Skeletal muscle cell (primary cell): ENCODE results near the gene AVL9.

ENCODE experiments used
- DNase-seq: peaks from one replicate; pipeline ENCODE4 v3.0.0-alpha.2; 2010; ENCODE audit warnings: low read depth
- H3K4me3 ChIP-seq: 2 replicates; pipeline ENCODE4 v1.5.1; 2011; ENCODE audit warnings: low read depth, mild to moderate bottlenecking, control low read depth, low read length, moderate library complexity

The AVL9 gene

GRCh38 chr7:32525839-32526238 is 30.6 kb downstream of the AVL9 start:
- H3K4me3 ChIP-seq = no peak overlapping the region
- no peak for DNase-seq

GRCh38 chr7:32531402-32531801 is 36.1 kb downstream of the AVL9 start:
- H3K4me3 ChIP-seq = no peak overlapping the region
- DNase-seq = no peak

GRCh38 chr7:32532086-32532485 is 36.8 kb downstream of the AVL9 start:
- no peak for DNase-seq

GRCh38 chr7:32532716-32533115 is 37.4 kb downstream of the AVL9 start:
- H3K4me3 ChIP-seq = no peak overlapping the region
- no peak for DNase-seq

More at GRCh38 chr7:32532086-32532485, 36.8 kb downstream of the AVL9 start:
- no peak overlapping the region for H3K4me3 ChIP-seq

- DNase-seq = no peak
- no peak overlapping the region for H3K4me3 ChIP-seq
These were observed 38.2 kb downstream of the AVL9 start for GRCh38 chr7:32533276-32534029.

GRCh38 chr7:32535162-32535702 is 39.9 kb downstream of the AVL9 start:
- H3K4me3 ChIP-seq = no peak overlapping the region
- no peak for DNase-seq

- H3K4me3 ChIP-seq = no peak overlapping the region
- no peak for DNase-seq
These were observed 40.7 kb downstream of the AVL9 start for GRCh38 chr7:32536016-32536415.

- DNase-seq = peak; percentile 34
- H3K4me3 ChIP-seq = no peak overlapping the region
These were observed 41.3 kb downstream of the AVL9 start for GRCh38 chr7:32536585-32536984.

- no peak overlapping the region for H3K4me3 ChIP-seq
- DNase-seq = no peak
These were observed 42.5 kb downstream of the AVL9 start for GRCh38 chr7:32537760-32538159.

GRCh38 chr7:32539366-32539765 is 44.1 kb downstream of the AVL9 start:
- no peak for DNase-seq
- H3K4me3 ChIP-seq = no peak overlapping the region

GRCh38 chr7:32539919-32540531 is 44.7 kb downstream of the AVL9 start:
- no peak overlapping the region for H3K4me3 ChIP-seq
- DNase-seq = no peak

GRCh38 chr7:32542595-32542994 is 47.3 kb downstream of the AVL9 start:
- no peak for DNase-seq
- no peak overlapping the region for H3K4me3 ChIP-seq

GRCh38 chr7:32559480-32559879 is 64.2 kb downstream of the AVL9 start:
- no peak for DNase-seq

GRCh38 chr7:32560075-32560474 is 64.8 kb downstream of the AVL9 start:
- H3K4me3 ChIP-seq = no peak overlapping the region
- no peak for DNase-seq

More at GRCh38 chr7:32559480-32559879, 64.2 kb downstream of the AVL9 start:
- no peak overlapping the region for H3K4me3 ChIP-seq

GRCh38 chr7:32561613-32562012 is 66.3 kb downstream of the AVL9 start:
- H3K4me3 ChIP-seq = no peak overlapping the region
- no peak for DNase-seq

- no peak for DNase-seq
- H3K4me3 ChIP-seq = no peak overlapping the region
These were observed 69.3 kb downstream of the AVL9 start for GRCh38 chr7:32564542-32564941.

- no peak for DNase-seq
- no peak overlapping the region for H3K4me3 ChIP-seq
These were observed 74.3 kb downstream of the AVL9 start for GRCh38 chr7:32569388-32570289.

GRCh38 chr7:32573110-32573687 is 77.9 kb downstream of the AVL9 start:
- H3K4me3 ChIP-seq = no peak overlapping the region
- no peak for DNase-seq

- H3K4me3 ChIP-seq = no peak overlapping the region
- DNase-seq = no peak
These were observed 79.3 kb downstream of the AVL9 start for GRCh38 chr7:32574626-32575025.

GRCh38 chr7:32577421-32577820 is 82.1 kb downstream of the AVL9 start:
- no peak overlapping the region for H3K4me3 ChIP-seq
- no peak for DNase-seq
